ENCODE measurements around the gene WSCD2. TPM values are rescaled to one million over a fixed set of nuclear protein-coding genes. Genes with fewer than 3 reads are reported as not detected.

WSCD2 gene
- polyA plus RNA-seq, 1 donor from 2014 or later: 5.8 TPM

- no peak overlapping the region for H3K4me3 ChIP-seq (ENCODE audit: low read length)
- H4K20me1 ChIP-seq (ENCODE audit: insufficient read depth): no peaks in the 10 kb centered on the region
- TF ChIP-seq POLR2AphosphoS5 (IDR thresholded peaks at IDR 0.05) (no peak), CTCF (IDR thresholded peaks at IDR 0.05; ENCODE audit: poor library complexity, severe bottlenecking) (no peak)
- no peak overlapping the region for H3K9ac ChIP-seq (ENCODE audit: low read length)
- H3F3A ChIP-seq (ENCODE audit: insufficient read depth, low read length, poor library complexity, severe bottlenecking): no peaks in the 10 kb centered on the region
- no peaks in the 10 kb centered on the region for H3K27me3 ChIP-seq (ENCODE audit: insufficient read depth, low read depth, low read length)
- H2AFZ ChIP-seq (ENCODE audit: low read depth, low read length): no peak overlapping the region
- no peaks in the 10 kb centered on the region for H3K79me2 ChIP-seq (replicated peaks; ENCODE audit: insufficient read depth, low read length)
- H3K27ac ChIP-seq (ENCODE audit: low read length): no peak overlapping the region
- no peaks in the 10 kb centered on the region for H3K9me2 ChIP-seq (ENCODE audit: insufficient read depth, low read length)
- H3K9me3 ChIP-seq (ENCODE audit: low read length): no peaks in the 10 kb centered on the region
- no peaks in the 10 kb centered on the region for H3K36me3 ChIP-seq (ENCODE audit: insufficient read depth, low read length)
- H3K4me2 ChIP-seq (ENCODE audit: low read length): no peak overlapping the region
Observed at GRCh38 chr12:108211157-108211556, 82.1 kb downstream of the WSCD2 start.

GRCh38 chr12:108213871-108214445, 84.9 kb downstream of the WSCD2 start:
- no peaks in the 10 kb centered on the region for H3K9me2 ChIP-seq (ENCODE audit: insufficient read depth, low read length)
- no peak overlapping the region for H3K27ac ChIP-seq (ENCODE audit: low read length)
- no peak overlapping the region for H3K9ac ChIP-seq (ENCODE audit: low read length)
- no peaks in the 10 kb centered on the region for H3F3A ChIP-seq (ENCODE audit: insufficient read depth, low read length, poor library complexity, severe bottlenecking)
- H2AFZ ChIP-seq (ENCODE audit: low read depth, low read length): no peak overlapping the region
- no peaks in the 10 kb centered on the region for H4K20me1 ChIP-seq (ENCODE audit: insufficient read depth)
- no peaks in the 10 kb centered on the region for H3K79me2 ChIP-seq (replicated peaks; ENCODE audit: insufficient read depth, low read length)
- no peak overlapping the region for H3K4me3 ChIP-seq (ENCODE audit: low read length)
- no peaks in the 10 kb centered on the region for H3K9me3 ChIP-seq (ENCODE audit: low read length)
- no peak for TF ChIP-seq MXI1 (conservative IDR thresholded peaks at IDR 0.05; ENCODE audit: poor library complexity, severe bottlenecking)
- no peak for TF ChIP-seq RAD21 (conservative IDR thresholded peaks at IDR 0.05)
- TF ChIP-seq SMC3 (conservative IDR thresholded peaks at IDR 0.05; ENCODE audit: poor library complexity): no peak
- TF ChIP-seq EZH2 (IDR thresholded peaks at IDR 0.05; ENCODE audit: borderline replicate concordance, insufficient read depth, low read length, poor library complexity, severe bottlenecking): no peak
- TF ChIP-seq TAF1 (IDR thresholded peaks at IDR 0.05; ENCODE audit: low read depth): no peak
- no peak for TF ChIP-seq CTCF (IDR thresholded peaks at IDR 0.05; ENCODE audit: poor library complexity, severe bottlenecking)
- TF ChIP-seq EP300 (conservative IDR thresholded peaks at IDR 0.05; ENCODE audit: poor library complexity, severe bottlenecking): no peak
- TF ChIP-seq POLR2AphosphoS5 (IDR thresholded peaks at IDR 0.05): no peak
- TF ChIP-seq REST (IDR thresholded peaks at IDR 0.05; ENCODE audit: borderline replicate concordance): no peak
- no peak overlapping the region for H3K4me2 ChIP-seq (ENCODE audit: low read length)
- H3K27me3 ChIP-seq (ENCODE audit: insufficient read depth, low read depth, low read length): no peaks in the 10 kb centered on the region
- no peaks in the 10 kb centered on the region for H3K36me3 ChIP-seq (ENCODE audit: insufficient read depth, low read length)

Measured in neural cell (in vitro differentiated cells).